ENCODE data around the gene UGT3A1. TPM values are rescaled to one million over a fixed set of nuclear protein-coding genes. Genes with fewer than 3 reads are reported as not detected.

UGT3A1 gene
- total RNA-seq, 1 experiment from 2014 or later = 2.1 TPM

DNA sequence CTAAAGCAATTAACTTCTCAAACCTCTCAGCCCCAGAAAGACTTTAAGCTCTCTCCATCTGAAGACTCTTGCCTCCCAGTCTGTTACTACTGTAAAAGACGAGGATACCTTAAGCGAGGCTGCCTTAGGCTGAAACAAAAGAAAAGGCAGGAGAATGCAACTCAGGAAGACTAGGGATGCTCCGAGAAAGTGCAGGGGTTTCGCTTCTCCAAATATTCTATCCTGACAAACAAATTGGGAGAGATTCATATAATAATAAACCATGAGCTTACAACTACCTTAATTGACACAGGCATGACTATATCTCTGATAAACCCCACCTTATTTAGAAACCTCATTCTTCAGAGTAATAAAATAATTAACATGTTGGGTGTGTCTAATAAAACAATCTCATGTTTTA, 4.9 kb upstream of the UGT3A1 start (continued):
- TF ChIP-seq, protein P1, sequence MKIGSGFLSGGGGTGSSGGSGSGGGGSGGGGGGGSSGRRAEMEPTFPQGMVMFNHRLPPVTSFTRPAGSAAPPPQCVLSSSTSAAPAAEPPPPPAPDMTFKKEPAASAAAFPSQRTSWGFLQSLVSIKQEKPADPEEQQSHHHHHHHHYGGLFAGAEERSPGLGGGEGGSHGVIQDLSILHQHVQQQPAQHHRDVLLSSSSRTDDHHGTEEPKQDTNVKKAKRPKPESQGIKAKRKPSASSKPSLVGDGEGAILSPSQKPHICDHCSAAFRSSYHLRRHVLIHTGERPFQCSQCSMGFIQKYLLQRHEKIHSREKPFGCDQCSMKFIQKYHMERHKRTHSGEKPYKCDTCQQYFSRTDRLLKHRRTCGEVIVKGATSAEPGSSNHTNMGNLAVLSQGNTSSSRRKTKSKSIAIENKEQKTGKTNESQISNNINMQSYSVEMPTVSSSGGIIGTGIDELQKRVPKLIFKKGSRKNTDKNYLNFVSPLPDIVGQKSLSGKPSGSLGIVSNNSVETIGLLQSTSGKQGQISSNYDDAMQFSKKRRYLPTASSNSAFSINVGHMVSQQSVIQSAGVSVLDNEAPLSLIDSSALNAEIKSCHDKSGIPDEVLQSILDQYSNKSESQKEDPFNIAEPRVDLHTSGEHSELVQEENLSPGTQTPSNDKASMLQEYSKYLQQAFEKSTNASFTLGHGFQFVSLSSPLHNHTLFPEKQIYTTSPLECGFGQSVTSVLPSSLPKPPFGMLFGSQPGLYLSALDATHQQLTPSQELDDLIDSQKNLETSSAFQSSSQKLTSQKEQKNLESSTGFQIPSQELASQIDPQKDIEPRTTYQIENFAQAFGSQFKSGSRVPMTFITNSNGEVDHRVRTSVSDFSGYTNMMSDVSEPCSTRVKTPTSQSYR (CRISPR knock-in tag; IDR thresholded peaks at IDR 0.05) = no peak
- no peak for TF ChIP-seq HMGA2 (CRISPR knock-in tag; IDR thresholded peaks at IDR 0.05)
- TF ChIP-seq ZNF138 (CRISPR knock-in tag; conservative IDR thresholded peaks at IDR 0.05) = no peak
- TF ChIP-seq NR2C2 (CRISPR knock-in tag; IDR thresholded peaks at IDR 0.05) = no peak
- TF ChIP-seq ZNF317 (CRISPR knock-in tag; IDR thresholded peaks at IDR 0.05; ENCODE audit: borderline replicate concordance, low read depth) = no peak
- TF ChIP-seq ZNF416 (CRISPR knock-in tag; IDR thresholded peaks at IDR 0.05) = no peak
- TF ChIP-seq, protein P2, sequence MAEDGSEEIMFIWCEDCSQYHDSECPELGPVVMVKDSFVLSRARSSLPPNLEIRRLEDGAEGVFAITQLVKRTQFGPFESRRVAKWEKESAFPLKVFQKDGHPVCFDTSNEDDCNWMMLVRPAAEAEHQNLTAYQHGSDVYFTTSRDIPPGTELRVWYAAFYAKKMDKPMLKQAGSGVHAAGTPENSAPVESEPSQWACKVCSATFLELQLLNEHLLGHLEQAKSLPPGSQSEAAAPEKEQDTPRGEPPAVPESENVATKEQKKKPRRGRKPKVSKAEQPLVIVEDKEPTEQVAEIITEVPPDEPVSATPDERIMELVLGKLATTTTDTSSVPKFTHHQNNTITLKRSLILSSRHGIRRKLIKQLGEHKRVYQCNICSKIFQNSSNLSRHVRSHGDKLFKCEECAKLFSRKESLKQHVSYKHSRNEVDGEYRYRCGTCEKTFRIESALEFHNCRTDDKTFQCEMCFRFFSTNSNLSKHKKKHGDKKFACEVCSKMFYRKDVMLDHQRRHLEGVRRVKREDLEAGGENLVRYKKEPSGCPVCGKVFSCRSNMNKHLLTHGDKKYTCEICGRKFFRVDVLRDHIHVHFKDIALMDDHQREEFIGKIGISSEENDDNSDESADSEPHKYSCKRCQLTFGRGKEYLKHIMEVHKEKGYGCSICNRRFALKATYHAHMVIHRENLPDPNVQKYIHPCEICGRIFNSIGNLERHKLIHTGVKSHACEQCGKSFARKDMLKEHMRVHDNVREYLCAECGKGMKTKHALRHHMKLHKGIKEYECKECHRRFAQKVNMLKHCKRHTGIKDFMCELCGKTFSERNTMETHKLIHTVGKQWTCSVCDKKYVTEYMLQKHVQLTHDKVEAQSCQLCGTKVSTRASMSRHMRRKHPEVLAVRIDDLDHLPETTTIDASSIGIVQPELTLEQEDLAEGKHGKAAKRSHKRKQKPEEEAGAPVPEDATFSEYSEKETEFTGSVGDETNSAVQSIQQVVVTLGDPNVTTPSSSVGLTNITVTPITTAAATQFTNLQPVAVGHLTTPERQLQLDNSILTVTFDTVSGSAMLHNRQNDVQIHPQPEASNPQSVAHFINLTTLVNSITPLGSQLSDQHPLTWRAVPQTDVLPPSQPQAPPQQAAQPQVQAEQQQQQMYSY (CRISPR knock-in tag; IDR thresholded peaks at IDR 0.05) = no peak
- TF ChIP-seq RELA (CRISPR knock-in tag; IDR thresholded peaks at IDR 0.05; ENCODE audit: borderline replicate concordance) = no peak
- TF ChIP-seq GTF2I (CRISPR knock-in tag; conservative IDR thresholded peaks at IDR 0.05) = no peak
- TF ChIP-seq, protein P3, sequence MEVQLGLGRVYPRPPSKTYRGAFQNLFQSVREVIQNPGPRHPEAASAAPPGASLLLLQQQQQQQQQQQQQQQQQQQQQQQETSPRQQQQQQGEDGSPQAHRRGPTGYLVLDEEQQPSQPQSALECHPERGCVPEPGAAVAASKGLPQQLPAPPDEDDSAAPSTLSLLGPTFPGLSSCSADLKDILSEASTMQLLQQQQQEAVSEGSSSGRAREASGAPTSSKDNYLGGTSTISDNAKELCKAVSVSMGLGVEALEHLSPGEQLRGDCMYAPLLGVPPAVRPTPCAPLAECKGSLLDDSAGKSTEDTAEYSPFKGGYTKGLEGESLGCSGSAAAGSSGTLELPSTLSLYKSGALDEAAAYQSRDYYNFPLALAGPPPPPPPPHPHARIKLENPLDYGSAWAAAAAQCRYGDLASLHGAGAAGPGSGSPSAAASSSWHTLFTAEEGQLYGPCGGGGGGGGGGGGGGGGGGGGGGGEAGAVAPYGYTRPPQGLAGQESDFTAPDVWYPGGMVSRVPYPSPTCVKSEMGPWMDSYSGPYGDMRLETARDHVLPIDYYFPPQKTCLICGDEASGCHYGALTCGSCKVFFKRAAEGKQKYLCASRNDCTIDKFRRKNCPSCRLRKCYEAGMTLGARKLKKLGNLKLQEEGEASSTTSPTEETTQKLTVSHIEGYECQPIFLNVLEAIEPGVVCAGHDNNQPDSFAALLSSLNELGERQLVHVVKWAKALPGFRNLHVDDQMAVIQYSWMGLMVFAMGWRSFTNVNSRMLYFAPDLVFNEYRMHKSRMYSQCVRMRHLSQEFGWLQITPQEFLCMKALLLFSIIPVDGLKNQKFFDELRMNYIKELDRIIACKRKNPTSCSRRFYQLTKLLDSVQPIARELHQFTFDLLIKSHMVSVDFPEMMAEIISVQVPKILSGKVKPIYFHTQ (CRISPR knock-in tag; IDR thresholded peaks at IDR 0.05) = no peak
- no peak for TF ChIP-seq CBFB (CRISPR knock-in tag; IDR thresholded peaks at IDR 0.05; ENCODE audit: low read depth)
- TF ChIP-seq RORB (CRISPR knock-in tag; IDR thresholded peaks at IDR 0.05) = no peak
- TF ChIP-seq, protein P4, sequence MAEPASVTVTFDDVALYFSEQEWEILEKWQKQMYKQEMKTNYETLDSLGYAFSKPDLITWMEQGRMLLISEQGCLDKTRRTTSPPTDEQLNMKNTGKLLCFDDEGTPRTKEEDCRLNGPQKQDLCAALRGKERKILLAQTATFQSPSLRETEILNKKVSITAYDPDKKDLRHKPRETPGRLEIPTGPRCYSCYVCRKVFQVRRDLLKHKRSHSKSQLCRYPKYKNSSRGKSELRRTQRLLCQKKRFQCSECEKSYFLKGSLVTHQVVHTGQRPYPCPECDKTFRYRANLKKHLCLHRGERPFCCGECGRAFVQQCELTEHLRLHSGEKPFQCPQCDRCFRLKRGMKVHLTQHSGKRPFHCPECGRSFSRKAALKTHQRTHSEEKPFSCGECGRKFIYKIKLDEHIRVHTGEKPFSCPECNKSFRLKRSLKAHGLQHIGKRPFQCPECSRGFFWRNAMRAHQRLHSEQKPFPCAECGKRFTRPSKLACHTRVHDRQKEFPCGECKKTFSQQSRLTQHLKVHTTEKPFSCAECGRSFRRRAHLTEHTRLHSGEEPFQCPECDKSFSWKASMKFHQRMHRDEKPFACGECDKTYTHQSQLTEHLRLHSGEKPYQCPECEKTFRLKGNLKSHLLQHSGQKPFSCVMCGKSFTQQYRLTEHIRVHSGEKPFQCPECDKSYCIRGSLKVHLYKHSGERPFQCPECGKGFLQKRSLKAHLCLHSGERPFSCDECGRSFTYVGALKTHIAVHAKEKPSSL (CRISPR knock-in tag; conservative IDR thresholded peaks at IDR 0.05) = no peak

DNA sequence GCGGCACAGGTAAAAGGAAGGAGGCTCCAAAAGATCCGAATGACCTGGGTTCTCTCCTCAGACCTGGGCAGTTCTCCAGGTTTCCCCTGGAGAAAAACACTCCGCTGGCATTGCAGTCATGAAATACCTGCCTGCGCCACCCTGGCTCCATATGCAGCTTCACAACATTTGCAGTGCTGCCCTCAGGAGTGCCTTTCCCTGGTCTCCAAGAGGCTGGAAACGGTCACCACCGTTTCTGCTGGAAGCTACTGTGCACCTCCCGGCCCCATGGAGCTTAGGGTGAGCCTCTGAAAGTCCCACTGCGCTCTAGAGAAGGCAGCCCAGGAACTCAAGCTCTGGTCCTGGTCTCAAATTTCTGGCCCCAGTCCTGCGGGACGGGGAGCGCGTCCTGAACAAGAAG, 670 bp downstream of the UGT3A1 start:
- peak overlapping the region; percentile 87 for H3K4me3 Mint-ChIP-seq
- no peak overlapping the region for H3K27ac Mint-ChIP-seq
- TF ChIP-seq, protein P5, sequence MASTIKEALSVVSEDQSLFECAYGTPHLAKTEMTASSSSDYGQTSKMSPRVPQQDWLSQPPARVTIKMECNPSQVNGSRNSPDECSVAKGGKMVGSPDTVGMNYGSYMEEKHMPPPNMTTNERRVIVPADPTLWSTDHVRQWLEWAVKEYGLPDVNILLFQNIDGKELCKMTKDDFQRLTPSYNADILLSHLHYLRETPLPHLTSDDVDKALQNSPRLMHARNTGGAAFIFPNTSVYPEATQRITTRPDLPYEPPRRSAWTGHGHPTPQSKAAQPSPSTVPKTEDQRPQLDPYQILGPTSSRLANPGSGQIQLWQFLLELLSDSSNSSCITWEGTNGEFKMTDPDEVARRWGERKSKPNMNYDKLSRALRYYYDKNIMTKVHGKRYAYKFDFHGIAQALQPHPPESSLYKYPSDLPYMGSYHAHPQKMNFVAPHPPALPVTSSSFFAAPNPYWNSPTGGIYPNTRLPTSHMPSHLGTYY (CRISPR knock-in tag; IDR thresholded peaks at IDR 0.05) = no peak
- no peak for TF ChIP-seq OVOL2 (CRISPR knock-in tag; IDR thresholded peaks at IDR 0.05; ENCODE audit: borderline replicate concordance)
- TF ChIP-seq FOXP1 (CRISPR knock-in tag; IDR thresholded peaks at IDR 0.05; ENCODE audit: borderline replicate concordance) = no peak
- TF ChIP-seq, protein P6, sequence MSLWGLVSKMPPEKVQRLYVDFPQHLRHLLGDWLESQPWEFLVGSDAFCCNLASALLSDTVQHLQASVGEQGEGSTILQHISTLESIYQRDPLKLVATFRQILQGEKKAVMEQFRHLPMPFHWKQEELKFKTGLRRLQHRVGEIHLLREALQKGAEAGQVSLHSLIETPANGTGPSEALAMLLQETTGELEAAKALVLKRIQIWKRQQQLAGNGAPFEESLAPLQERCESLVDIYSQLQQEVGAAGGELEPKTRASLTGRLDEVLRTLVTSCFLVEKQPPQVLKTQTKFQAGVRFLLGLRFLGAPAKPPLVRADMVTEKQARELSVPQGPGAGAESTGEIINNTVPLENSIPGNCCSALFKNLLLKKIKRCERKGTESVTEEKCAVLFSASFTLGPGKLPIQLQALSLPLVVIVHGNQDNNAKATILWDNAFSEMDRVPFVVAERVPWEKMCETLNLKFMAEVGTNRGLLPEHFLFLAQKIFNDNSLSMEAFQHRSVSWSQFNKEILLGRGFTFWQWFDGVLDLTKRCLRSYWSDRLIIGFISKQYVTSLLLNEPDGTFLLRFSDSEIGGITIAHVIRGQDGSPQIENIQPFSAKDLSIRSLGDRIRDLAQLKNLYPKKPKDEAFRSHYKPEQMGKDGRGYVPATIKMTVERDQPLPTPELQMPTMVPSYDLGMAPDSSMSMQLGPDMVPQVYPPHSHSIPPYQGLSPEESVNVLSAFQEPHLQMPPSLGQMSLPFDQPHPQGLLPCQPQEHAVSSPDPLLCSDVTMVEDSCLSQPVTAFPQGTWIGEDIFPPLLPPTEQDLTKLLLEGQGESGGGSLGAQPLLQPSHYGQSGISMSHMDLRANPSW (CRISPR knock-in tag; conservative IDR thresholded peaks at IDR 0.05; ENCODE audit: low read depth) = no peak
- no peak for TF ChIP-seq NR3C1 (CRISPR knock-in tag; conservative IDR thresholded peaks at IDR 0.05; ENCODE audit: low read depth)
- TF ChIP-seq GTF2I (CRISPR knock-in tag; conservative IDR thresholded peaks at IDR 0.05) = no peak
- TF ChIP-seq FOXJ3 (CRISPR knock-in tag; IDR thresholded peaks at IDR 0.05; ENCODE audit: borderline replicate concordance) = no peak
- no peak for TF ChIP-seq NFE2L1 (CRISPR knock-in tag; IDR thresholded peaks at IDR 0.05)
- TF ChIP-seq KAT7 (CRISPR knock-in tag; IDR thresholded peaks at IDR 0.05; ENCODE audit: borderline replicate concordance) = no peak

More for the DNA sequence above, 670 bp downstream of the UGT3A1 start:
- ChIA-PET CTCF (interaction anchor here (2.5 to 3.6 kb wide), 3 partner anchors 27 to 88 kb away, joined by 13 to 15 read pairs (median 15); no protein-coding TSS in a partner anchor), POLR2A (no interaction called here)
- Mint-ChIP-seq H3K9me3 (no peaks in the 10 kb centered on the region), H3K27me3 (ENCODE audit: low read depth) (peaks cover 42% of the 10 kb centered on the region), H3K4me1 (peaks cover 13% of the 10 kb centered on the region), H3K36me3 (no peaks in the 10 kb centered on the region)
- DNase-seq (ENCODE audit: low spot score) (peak; percentile 10), ATAC-seq (peak; percentile 25)

All from WTC11 (cell line).